ENCODE data around the gene PNPLA7. TPM values are rescaled to one million over a fixed set of nuclear protein-coding genes. Genes with fewer than 3 reads are reported as not detected.

The PNPLA7 gene
- total and polyA plus RNA-seq, 2 of the 13 experiments (the other 11 are each of a cell fraction or from before 2014, with no cell fraction given), result 0.42 to 1.5 TPM

DNA sequence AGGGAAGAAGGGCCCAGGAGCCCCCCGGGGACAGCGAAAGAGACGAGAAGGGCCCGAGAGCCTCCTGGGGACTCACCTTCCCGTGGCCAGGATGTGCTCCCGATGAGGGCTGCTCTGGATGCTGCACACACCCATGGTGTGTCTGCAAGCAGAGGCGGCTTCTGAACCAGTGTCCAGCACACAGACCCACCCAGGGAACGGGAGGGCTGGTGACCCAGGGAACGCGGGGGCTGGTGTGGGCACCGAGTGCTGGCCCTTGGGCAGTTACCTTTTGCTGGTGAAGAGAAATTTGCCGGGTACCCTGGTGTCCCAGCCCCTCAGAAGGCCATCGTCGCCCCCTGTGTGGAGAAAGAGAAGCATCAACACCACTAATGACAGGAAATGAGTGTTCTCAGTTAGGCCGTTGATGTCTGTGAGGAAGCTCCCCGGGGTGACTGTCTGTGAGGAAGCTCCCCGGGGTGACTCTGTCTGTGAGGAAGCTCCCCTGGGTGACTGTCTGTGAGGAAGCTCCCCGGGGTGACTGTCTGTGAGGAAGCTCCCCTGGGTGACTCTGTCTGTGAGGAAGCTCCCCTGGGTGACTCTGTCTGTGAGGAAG is 14.7 kb upstream of the PNPLA7 start:
- no peak overlapping the region for H2AFZ ChIP-seq (ENCODE audit: low read length)
- H3K4me3 ChIP-seq (replicated peaks in 1 of 3; ENCODE audit: insufficient read depth in 1 of 3, low read depth in 2 of 3, low read length in 3 of 3), result no peak overlapping the region
- H3K27me3 ChIP-seq (ENCODE audit: control insufficient read depth in 1 of 2, insufficient read depth in 2 of 2, low read length in 2 of 2), result no peaks in the 10 kb centered on the region
- DNase-seq (ENCODE audit: low spot score), result no peak
- no peak overlapping the region for H3K9ac ChIP-seq (ENCODE audit: insufficient read depth, low read depth, low read length)
- in situ Hi-C loops (cut with HindIII; ENCODE audit: extremely low pct_ligation_motif_present, low pct_unique_long_range_greater_than_20kb) (no loop called here), intact Hi-C loops (cut with micrococcal nuclease; ENCODE audit: unreplicated experiment) (no loop called here)
- POLR2A ChIA-PET, result no interaction called here
- peaks cover 2% of the 10 kb centered on the region for H3K79me2 ChIP-seq (ENCODE audit: insufficient read depth, low read length)
- no peaks in the 10 kb centered on the region for H4K20me1 ChIP-seq (ENCODE audit: insufficient read depth, low read length)
- CTCF ChIA-PET (ENCODE audit: low intra/inter-chr PET ratio, low total read pairs), result no interaction called here
- H3K9me3 ChIP-seq (ENCODE audit: low read length), result no peaks in the 10 kb centered on the region
- no peak for ATAC-seq
- TF ChIP-seq CBFB (CRISPR knock-in tag; IDR thresholded peaks at IDR 0.05) (no peak), SRF (IDR thresholded peaks at IDR 0.05; ENCODE audit: low read depth, low read length) (no peak), ZNF232 (CRISPR knock-in tag; IDR thresholded peaks at IDR 0.05; ENCODE audit: borderline replicate concordance) (no peak), TOPORS (CRISPR knock-in tag; IDR thresholded peaks at IDR 0.05) (no peak), ZNF101 (CRISPR knock-in tag; IDR thresholded peaks at IDR 0.05; ENCODE audit: borderline replicate concordance, low read depth) (no peak), TEAD2 (CRISPR knock-in tag; IDR thresholded peaks at IDR 0.05) (no peak)
- TF ChIP-seq, protein P1, sequence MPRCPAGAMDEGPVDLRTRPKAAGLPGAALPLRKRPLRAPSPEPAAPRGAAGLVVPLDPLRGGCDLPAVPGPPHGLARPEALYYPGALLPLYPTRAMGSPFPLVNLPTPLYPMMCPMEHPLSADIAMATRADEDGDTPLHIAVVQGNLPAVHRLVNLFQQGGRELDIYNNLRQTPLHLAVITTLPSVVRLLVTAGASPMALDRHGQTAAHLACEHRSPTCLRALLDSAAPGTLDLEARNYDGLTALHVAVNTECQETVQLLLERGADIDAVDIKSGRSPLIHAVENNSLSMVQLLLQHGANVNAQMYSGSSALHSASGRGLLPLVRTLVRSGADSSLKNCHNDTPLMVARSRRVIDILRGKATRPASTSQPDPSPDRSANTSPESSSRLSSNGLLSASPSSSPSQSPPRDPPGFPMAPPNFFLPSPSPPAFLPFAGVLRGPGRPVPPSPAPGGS (CRISPR knock-in tag; IDR thresholded peaks at IDR 0.05), result no peak
- TF ChIP-seq, protein P2, sequence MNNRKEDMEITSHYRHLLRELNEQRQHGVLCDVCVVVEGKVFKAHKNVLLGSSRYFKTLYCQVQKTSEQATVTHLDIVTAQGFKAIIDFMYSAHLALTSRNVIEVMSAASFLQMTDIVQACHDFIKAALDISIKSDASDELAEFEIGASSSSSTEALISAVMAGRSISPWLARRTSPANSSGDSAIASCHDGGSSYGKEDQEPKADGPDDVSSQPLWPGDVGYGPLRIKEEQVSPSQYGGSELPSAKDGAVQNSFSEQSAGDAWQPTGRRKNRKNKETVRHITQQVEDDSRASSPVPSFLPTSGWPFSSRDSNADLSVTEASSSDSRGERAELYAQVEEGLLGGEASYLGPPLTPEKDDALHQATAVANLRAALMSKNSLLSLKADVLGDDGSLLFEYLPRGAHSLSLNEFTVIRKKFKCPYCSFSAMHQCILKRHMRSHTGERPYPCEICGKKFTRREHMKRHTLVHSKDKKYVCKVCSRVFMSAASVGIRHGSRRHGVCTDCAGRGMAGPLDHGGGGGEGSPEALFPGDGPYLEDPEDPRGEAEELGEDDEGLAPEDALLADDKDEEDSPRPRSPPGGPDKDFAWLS (CRISPR knock-in tag; IDR thresholded peaks at IDR 0.05; ENCODE audit: borderline replicate concordance), result no peak
- over 99% methylated on average over 12 of the region's 18 CpGs for WGBS (ENCODE audit: low lambda C conversion rate)
- H3K36me3 ChIP-seq (replicated peaks in 1 of 2; ENCODE audit: control insufficient read depth in 1 of 2, insufficient read depth in 2 of 2, low read length in 2 of 2), result peaks cover 2 to 26% of the 10 kb centered on the region in 2 experiments; a peak in 3 of 5 replicates
- H3K4me2 ChIP-seq (ENCODE audit: low read depth, low read length), result no peak overlapping the region
- H3K4me1 ChIP-seq (ENCODE audit: insufficient read depth, low read length), result peaks cover 20% of the 10 kb centered on the region
- no TSS peak for BruUV-seq (replicated peaks)
- no peak for FAIRE-seq
- no peak overlapping the region for H3K27ac ChIP-seq (ENCODE audit: extremely low read length, insufficient read depth, low read length)

Data from HepG2 (cell line).